NK-92 (cell line): ENCODE results near the gene AUTS2.
"Not testable (repeated sequence)": the region's sequence is repeated elsewhere in the genome, so short reads cannot be mapped to it uniquely, and the experiment has no call there.

Experiments used
- DNase-seq: peaks from one replicate; lab custom pipeline; 2025; ENCODE audit not compliant: unreplicated experiment; lab: John Stamatoyannopoulos, UW

Gene AUTS2

GRCh38 chr7:69782917-69783684 lies 184.8 kb downstream of the AUTS2 start:
- DNase-seq = no peak

- DNase-seq = not testable (repeated sequence)
Observed at GRCh38 chr7:69786130-69786529, 187.9 kb downstream of the AUTS2 start.

GRCh38 chr7:69786730-69787395 lies 188.6 kb downstream of the AUTS2 start:
- DNase-seq = no peak

- no peak for DNase-seq
Observed at GRCh38 chr7:69787736-69788431, 189.6 kb downstream of the AUTS2 start.

- DNase-seq = no peak
Observed at GRCh38 chr7:69789563-69789962, 191.3 kb downstream of the AUTS2 start.

GRCh38 chr7:69790977-69791724 lies 192.9 kb downstream of the AUTS2 start:
- no peak for DNase-seq

GRCh38 chr7:69791739-69792138 lies 193.5 kb downstream of the AUTS2 start:
- DNase-seq = no peak

- DNase-seq = no peak
Observed at GRCh38 chr7:69795932-69796331, 197.7 kb downstream of the AUTS2 start.

GRCh38 chr7:69796416-69796815 lies 198.1 kb downstream of the AUTS2 start:
- no peak for DNase-seq

- no peak for DNase-seq
Observed at GRCh38 chr7:69799048-69799697, 200.9 kb downstream of the AUTS2 start.

GRCh38 chr7:69799990-69800389 lies 201.7 kb downstream of the AUTS2 start:
- no peak for DNase-seq

GRCh38 chr7:69800495-69800894 lies 202.2 kb downstream of the AUTS2 start:
- no peak for DNase-seq

GRCh38 chr7:69801729-69802682 lies 203.7 kb downstream of the AUTS2 start:
- DNase-seq = no peak

- no peak for DNase-seq
Observed at GRCh38 chr7:69803699-69804516, 205.6 kb downstream of the AUTS2 start.

GRCh38 chr7:69804962-69805361 lies 206.7 kb downstream of the AUTS2 start:
- no peak for DNase-seq

GRCh38 chr7:69808391-69808790 lies 210.1 kb downstream of the AUTS2 start:
- no peak for DNase-seq

GRCh38 chr7:69811476-69812308 lies 213.4 kb downstream of the AUTS2 start:
- no peak for DNase-seq

- DNase-seq = no peak
Observed at GRCh38 chr7:69812756-69813155, 214.5 kb downstream of the AUTS2 start.
